Erythroblast (primary cell): ENCODE data around the gene MYLK.

ENCODE experiments used
- GATA1 ChIP-seq: IDR thresholded peaks from 2 replicates; pipeline ENCODE4 v1.6.1; 2011; ENCODE audit warnings: low read depth, mild to moderate bottlenecking, control low read depth, low read length, moderate library complexity
- POLR2A ChIP-seq: IDR thresholded peaks from 2 replicates; pipeline ENCODE4 v1.6.1; 2011; ENCODE audit warnings: mild to moderate bottlenecking, low read length

- no peak for TF ChIP-seq POLR2A
- no peak for TF ChIP-seq GATA1
Measured at GRCh38 chr3:123722021-123722420, 162.1 kb downstream of the MYLK start.
